Epithelial cell of proximal tubule (primary cell): ENCODE results near the gene NKAIN2. TPM values are rescaled to one million over a fixed set of nuclear protein-coding genes. Genes with fewer than 3 reads are reported as not detected.

Experiments
- DNase-seq: peaks from one replicate; pipeline ENCODE4 v3.0.0-alpha.2; 2011; ENCODE audit warnings: low read depth
- H3K4me3 ChIP-seq: 2 replicates; pipeline ENCODE4 v1.5.1; 2011; ENCODE audit warnings: low read depth, mild to moderate bottlenecking, low read length
- total RNA-seq: library from RNA; depleted of rRNA; stranded (reverse); fragments of >200 nt; gene quantifications from 2 replicates; pipeline ENCODE4 v1.2.3, GENCODE V29; 2015
- TF ChIP-seq, protein P1 (sequence below): conservative IDR thresholded peaks from 2 replicates; pipeline ENCODE4 v1.5.1; 2012; ENCODE audit warnings: low read depth, mild to moderate bottlenecking, low read length

Gene NKAIN2
- total RNA-seq, 1 donor from 2014 or later = under 0.01 TPM

DNA sequence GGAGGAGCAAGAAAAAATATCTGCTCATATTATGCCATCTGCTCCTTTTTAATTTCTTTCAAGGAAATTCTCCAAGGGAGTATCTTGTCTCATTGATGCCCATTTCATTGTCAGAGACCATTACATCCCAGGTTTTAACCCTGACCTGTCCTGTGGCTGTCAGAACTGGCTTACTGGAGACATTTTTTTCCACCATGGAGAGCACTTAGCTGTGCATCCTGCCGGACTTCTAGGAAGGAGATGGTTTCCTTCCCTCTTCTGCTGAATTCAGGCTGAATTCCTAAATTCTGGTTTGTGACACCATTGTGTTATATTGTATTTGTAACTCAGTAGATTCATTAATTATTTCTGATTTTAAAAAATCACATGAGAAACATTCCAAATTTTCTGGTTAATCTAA, 70.3 kb downstream of the NKAIN2 start:
- H3K4me3 ChIP-seq = no peak overlapping the region
- DNase-seq = no peak
- TF ChIP-seq, protein P1, sequence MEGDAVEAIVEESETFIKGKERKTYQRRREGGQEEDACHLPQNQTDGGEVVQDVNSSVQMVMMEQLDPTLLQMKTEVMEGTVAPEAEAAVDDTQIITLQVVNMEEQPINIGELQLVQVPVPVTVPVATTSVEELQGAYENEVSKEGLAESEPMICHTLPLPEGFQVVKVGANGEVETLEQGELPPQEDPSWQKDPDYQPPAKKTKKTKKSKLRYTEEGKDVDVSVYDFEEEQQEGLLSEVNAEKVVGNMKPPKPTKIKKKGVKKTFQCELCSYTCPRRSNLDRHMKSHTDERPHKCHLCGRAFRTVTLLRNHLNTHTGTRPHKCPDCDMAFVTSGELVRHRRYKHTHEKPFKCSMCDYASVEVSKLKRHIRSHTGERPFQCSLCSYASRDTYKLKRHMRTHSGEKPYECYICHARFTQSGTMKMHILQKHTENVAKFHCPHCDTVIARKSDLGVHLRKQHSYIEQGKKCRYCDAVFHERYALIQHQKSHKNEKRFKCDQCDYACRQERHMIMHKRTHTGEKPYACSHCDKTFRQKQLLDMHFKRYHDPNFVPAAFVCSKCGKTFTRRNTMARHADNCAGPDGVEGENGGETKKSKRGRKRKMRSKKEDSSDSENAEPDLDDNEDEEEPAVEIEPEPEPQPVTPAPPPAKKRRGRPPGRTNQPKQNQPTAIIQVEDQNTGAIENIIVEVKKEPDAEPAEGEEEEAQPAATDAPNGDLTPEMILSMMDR = no peak

DNA sequence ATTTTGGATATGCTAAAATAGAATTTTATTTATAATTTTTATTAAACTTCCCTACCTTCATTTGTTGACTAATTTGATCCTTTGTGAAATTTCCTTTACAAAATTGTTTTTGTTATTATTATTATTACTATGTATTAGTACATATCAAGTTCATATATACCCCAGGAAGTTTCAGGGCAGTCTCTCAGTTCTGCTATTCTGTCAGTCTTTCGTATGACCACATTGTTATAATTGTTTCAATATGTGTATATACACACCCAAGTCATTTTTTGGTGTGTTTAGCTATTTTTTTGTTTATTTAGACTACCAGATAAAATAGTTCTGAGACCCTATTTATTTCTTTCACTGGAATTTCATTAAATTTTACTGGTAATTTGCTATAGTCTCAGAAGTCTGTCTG, 72.1 kb downstream of the NKAIN2 start:
- no peak for DNase-seq
- TF ChIP-seq, protein P1 = no peak
- H3K4me3 ChIP-seq = no peak overlapping the region

DNA sequence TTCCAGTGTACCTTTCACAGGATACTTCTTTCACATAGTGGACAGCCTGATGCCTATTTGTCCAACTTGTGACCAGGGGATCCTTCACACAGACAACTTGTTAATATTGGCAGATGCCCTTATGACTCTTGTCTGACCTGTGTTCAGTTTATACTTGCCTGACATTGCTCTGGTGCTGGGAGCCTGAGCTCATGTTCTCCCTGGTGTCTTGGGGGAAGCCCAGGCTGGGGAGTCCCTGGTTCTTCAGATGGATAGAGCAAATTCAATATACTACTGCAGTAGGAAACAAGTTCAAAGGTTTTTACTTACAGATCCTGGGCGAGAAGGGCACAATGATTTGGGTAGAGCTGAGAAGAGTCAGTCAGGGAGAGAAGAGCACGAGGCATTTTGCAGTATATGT, 76.1 kb downstream of the NKAIN2 start:
- no peak overlapping the region for H3K4me3 ChIP-seq

DNA sequence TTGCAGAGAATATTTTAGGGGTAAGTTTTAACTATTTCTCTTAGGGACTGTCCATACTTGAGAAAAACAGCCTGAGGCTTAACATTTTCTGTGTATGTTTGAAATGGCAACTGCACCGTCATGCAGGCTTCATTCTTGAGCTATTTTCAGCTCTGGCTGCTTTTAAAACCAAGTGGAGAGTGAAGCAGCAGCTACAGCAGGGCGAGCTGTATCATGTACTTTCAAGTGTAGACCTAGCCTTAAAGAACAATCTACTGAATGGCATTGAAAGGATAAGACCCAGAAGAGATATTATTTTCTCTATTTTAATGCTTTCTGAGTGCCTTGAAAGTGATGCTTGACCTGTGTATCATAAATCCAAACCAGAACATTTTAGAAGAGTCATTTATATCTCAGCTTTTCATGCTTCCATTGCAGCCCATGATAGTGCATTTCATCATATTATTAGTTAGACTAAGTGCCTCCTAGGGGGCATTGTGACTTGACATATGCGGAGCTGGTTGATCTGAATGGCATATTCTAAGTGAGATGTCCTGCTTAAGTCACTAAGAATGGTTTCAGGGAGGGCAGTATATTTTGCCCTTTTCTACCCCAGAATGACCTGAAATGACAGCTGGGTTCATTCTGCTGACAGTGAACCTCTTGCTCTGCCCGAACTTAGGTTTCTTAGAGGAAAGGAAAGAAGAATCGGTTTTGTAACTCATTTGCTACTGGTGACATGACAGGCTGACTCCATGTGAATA, 85.3 kb downstream of the NKAIN2 start:
- H3K4me3 ChIP-seq = no peak overlapping the region
- TF ChIP-seq, protein P1 = no peak
- no peak for DNase-seq

More for the DNA sequence above, 76.1 kb downstream of the NKAIN2 start:
- TF ChIP-seq, protein P1 = no peak
- no peak for DNase-seq

DNA sequence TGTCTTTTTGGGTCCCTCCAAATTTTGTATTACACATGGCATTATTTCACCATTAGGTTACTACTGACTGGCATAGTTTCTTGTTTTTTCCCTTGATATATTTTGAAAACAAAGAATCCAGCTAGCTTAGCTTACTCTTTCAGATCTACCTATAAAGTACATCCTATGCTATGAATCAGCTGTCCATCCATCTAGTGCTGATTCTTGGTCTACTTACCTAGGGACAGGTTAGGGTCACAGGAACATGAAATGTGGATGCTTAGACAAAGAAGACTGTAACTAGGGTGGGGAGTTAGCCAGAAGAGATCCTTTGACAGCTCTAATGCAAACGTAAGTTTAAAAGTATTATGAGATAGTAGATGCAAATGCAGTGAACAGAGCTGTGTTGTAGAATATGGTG, 91.7 kb downstream of the NKAIN2 start:
- DNase-seq = no peak
- TF ChIP-seq, protein P1 = no peak

DNA sequence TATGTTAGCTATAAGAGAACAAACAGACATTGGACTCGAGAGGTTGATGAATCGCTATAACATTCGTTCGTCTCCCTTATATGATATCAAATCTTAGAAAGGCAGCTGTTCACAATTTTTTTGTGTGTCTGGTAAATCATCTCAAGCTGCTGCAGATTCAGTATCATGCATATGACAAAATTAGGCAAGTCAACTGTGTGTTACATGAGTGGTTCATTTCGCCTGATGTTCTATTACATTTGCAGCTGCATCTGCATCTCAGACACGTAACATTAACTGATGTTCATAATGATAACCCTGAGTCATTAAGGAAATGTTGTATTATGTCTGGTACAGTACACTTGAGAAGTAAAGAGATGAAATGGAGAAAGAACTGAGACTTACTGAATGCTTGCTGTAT, 92.1 kb downstream of the NKAIN2 start:
- H3K4me3 ChIP-seq = no peak overlapping the region
- TF ChIP-seq, protein P1 = no peak
- no peak for DNase-seq

More for the DNA sequence above, 91.7 kb downstream of the NKAIN2 start:
- no peak overlapping the region for H3K4me3 ChIP-seq

DNA sequence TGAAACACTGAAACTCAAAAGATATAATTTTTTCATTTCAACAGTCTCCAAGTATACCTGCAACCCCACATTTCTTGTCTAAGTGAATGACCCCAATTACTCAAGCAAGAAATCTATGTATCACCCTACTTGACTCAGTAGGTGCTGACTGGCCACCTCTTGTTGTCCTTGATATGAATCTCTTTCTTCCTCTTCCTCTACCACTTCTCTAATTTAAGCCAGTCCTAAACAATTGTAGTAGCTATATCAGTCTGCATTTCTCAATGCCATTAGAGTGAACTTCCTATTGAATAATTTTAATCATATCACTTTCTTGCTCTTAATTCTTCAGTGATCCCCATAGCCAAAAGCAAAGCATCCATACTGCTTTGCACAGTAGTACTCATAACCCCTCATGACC, 93.2 kb downstream of the NKAIN2 start:
- no peak overlapping the region for H3K4me3 ChIP-seq
- no peak for DNase-seq
- TF ChIP-seq, protein P1 = no peak
